CD4-positive, CD25-positive, alpha-beta regulatory T cell (primary cell): Measurements from ENCODE around the gene BORCS6. TPM values are rescaled to one million over a fixed set of nuclear protein-coding genes. Genes with fewer than 3 reads are reported as not detected.

Experiments used
- ATAC-seq, 2 donors: fragments of 150-1000 bp; cut with Tn5 transposase; one replicate each; pipeline ENCODE4 v1.10.0; 2021; ENCODE audit warnings: low read depth in 2 of 2, moderate number of reproducible peaks in 2 of 2, moderate library complexity in 1 of 2
- DNase-seq, 3 donors: peaks; one replicate each; pipeline versions ENCODE4 v3.0.0 to v3.0.0-alpha.2; 2012 to 2022; ENCODE audit warnings: mixed read lengths in 1 of 3
- H3K27ac ChIP-seq: one replicate; pipeline ENCODE4 v1.7.0; 2013; ENCODE audit warnings: mild to moderate bottlenecking, low read length; ENCODE audit not compliant: insufficient read depth, poor library complexity, severe bottlenecking
- H3K27me3 ChIP-seq: one replicate; pipeline ENCODE4 v1.7.0; 2013; ENCODE audit warnings: low read length; ENCODE audit not compliant: control insufficient read depth, insufficient read depth
- H3K36me3 ChIP-seq: one replicate; pipeline ENCODE4 v1.7.0; 2013; ENCODE audit warnings: mild to moderate bottlenecking, low read length, moderate library complexity; ENCODE audit not compliant: control insufficient read depth, insufficient read depth
- H3K4me1 ChIP-seq: 2 replicates; pipeline ENCODE4 v1.7.0; 2013; ENCODE audit warnings: mild to moderate bottlenecking, low read length; ENCODE audit not compliant: insufficient read depth, control insufficient read depth, poor library complexity, severe bottlenecking
- H3K4me3 ChIP-seq: one replicate; pipeline ENCODE4 v1.7.0; 2013; ENCODE audit warnings: low read depth, mild to moderate bottlenecking, low read length, moderate library complexity
- H3K9me3 ChIP-seq, 2 experiments: 1 replicate in 1 of 2; 2 replicates in 1 of 2; pipeline ENCODE4 v1.7.0; 2013; ENCODE audit warnings: low read length in 2 of 2, mild to moderate bottlenecking in 1 of 2, moderate library complexity in 1 of 2; ENCODE audit not compliant: control insufficient read depth in 2 of 2
- H3K27ac Mint-ChIP-seq, 3 donors: one replicate each; pipeline ENCODE4 v1.8.0; 2020 to 2022; ENCODE audit warnings: mild to moderate bottlenecking in 3 of 3, mixed read lengths in 3 of 3, moderate library complexity in 2 of 3
- H3K27me3 Mint-ChIP-seq: one replicate; pipeline ENCODE4 v1.8.0; 2022; ENCODE audit warnings: mild to moderate bottlenecking, mixed read lengths
- H3K36me3 Mint-ChIP-seq: one replicate; pipeline ENCODE4 v1.8.0; 2020; ENCODE audit warnings: mixed read lengths
- H3K4me1 Mint-ChIP-seq, 4 donors: one replicate each; pipeline ENCODE4 v1.8.0; 2020 to 2022; ENCODE audit warnings: mixed read lengths in 4 of 4, mild to moderate bottlenecking in 1 of 4
- H3K4me3 Mint-ChIP-seq, 4 donors: one replicate each; pipeline ENCODE4 v1.8.0; 2020 to 2022; ENCODE audit warnings: mild to moderate bottlenecking in 4 of 4, mixed read lengths in 4 of 4, moderate library complexity in 3 of 4
- H3K9me3 Mint-ChIP-seq, 7 donors: one replicate each; pipeline ENCODE4 v1.8.0; 2020 to 2022; ENCODE audit warnings: mixed read lengths in 7 of 7, mild to moderate bottlenecking in 3 of 7, moderate library complexity in 2 of 7
- polyA plus RNA-seq, 4 donors: library from polyadenylated mRNA; unstranded; fragments of 300-500 nt; fragmentation: Illumina TruSeq; gene quantifications; one replicate each; pipeline ENCODE4 v1.2.3, GENCODE V29; 2021
- total RNA-seq: library from RNA; stranded (reverse); gene quantifications from one replicate; pipeline ENCODE4 v1.2.3, GENCODE V29; 2022

BORCS6 gene
- total and polyA plus RNA-seq, 5 donors from 2014 or later: 10.1 to 29.9 (median 25.0) TPM

- no peak for DNase-seq
- peaks cover 24% of the 10 kb centered on the region for H3K36me3 Mint-ChIP-seq
These were observed 39.5 kb downstream of the BORCS6 start for GRCh38 chr17:8150194-8151119.

GRCh38 chr17:8149419-8150193 lies 40.4 kb downstream of the BORCS6 start:
- Histone ChIP-seq H3K4me1 (peaks cover 48% of the 10 kb centered on the region), H3K27ac (no peak overlapping the region), H3K27me3 (no peaks in the 10 kb centered on the region), H3K4me3 (no peak overlapping the region), H3K9me3 (no peaks in the 10 kb centered on the region), H3K36me3 (peaks cover 58% of the 10 kb centered on the region)
- ATAC-seq (no peak), DNase-seq (no peak)
- H3K27ac Mint-ChIP-seq: peak overlapping the region in 2 of 3 donors; percentile 25 to 41
- H3K27me3 Mint-ChIP-seq: peaks cover 18% of the 10 kb centered on the region
- H3K4me3 Mint-ChIP-seq: peak overlapping the region in 2 of 4 donors; percentile 64 to 80
- peaks cover 24% of the 10 kb centered on the region for H3K36me3 Mint-ChIP-seq
- peaks cover 0 to 3% (median 0%) of the 10 kb centered on the region in 7 donors for H3K9me3 Mint-ChIP-seq
- H3K4me1 Mint-ChIP-seq: peaks cover 4 to 44% (median 24%) of the 10 kb centered on the region in 4 donors

More at GRCh38 chr17:8150194-8151119, 39.5 kb downstream of the BORCS6 start:
- peaks cover 8 to 44% (median 32%) of the 10 kb centered on the region in 4 donors for H3K4me1 Mint-ChIP-seq
- Histone ChIP-seq H3K36me3 (peaks cover 51% of the 10 kb centered on the region), H3K4me3 (peak overlapping the region; percentile 83), H3K9me3 (no peaks in the 10 kb centered on the region), H3K27ac (peak overlapping the region; percentile 100), H3K27me3 (no peaks in the 10 kb centered on the region), H3K4me1 (peaks cover 56% of the 10 kb centered on the region)
- ATAC-seq: no peak
- peaks cover 18% of the 10 kb centered on the region for H3K27me3 Mint-ChIP-seq
- no peak overlapping the region for H3K27ac Mint-ChIP-seq
- peak overlapping the region in 3 of 4 donors; percentile 92 to 97 (median 95) for H3K4me3 Mint-ChIP-seq
- H3K9me3 Mint-ChIP-seq: peaks cover 0 to 3% (median 0%) of the 10 kb centered on the region in 7 donors

GRCh38 chr17:8148560-8148959 lies 41.4 kb downstream of the BORCS6 start:
- H3K27ac Mint-ChIP-seq: peak overlapping the region in 1 of 3 donors; percentile 49
- peak overlapping the region in 3 of 4 donors; percentile 21 to 77 (median 75) for H3K4me3 Mint-ChIP-seq
- H3K4me1 Mint-ChIP-seq: peaks cover 0 to 45% (median 16%) of the 10 kb centered on the region in 4 donors
- H3K27ac ChIP-seq: no peak overlapping the region
- H3K36me3 ChIP-seq: peaks cover 68% of the 10 kb centered on the region
- no peak overlapping the region for H3K4me3 ChIP-seq
- no peak for DNase-seq
- H3K9me3 Mint-ChIP-seq: peaks cover 0 to 3% (median 0%) of the 10 kb centered on the region in 7 donors
- H3K36me3 Mint-ChIP-seq: peaks cover 33% of the 10 kb centered on the region
- H3K27me3 ChIP-seq: no peaks in the 10 kb centered on the region
- H3K27me3 Mint-ChIP-seq: peaks cover 19% of the 10 kb centered on the region
- peaks cover 37% of the 10 kb centered on the region for H3K4me1 ChIP-seq
- no peak for ATAC-seq
- H3K9me3 ChIP-seq: no peaks in the 10 kb centered on the region

- Histone ChIP-seq H3K9me3 (no peaks in the 10 kb centered on the region), H3K27ac (no peak overlapping the region), H3K27me3 (no peaks in the 10 kb centered on the region), H3K4me3 (no peak overlapping the region), H3K36me3 (peaks cover 64% of the 10 kb centered on the region), H3K4me1 (peaks cover 31% of the 10 kb centered on the region)
- Mint-ChIP-seq H3K9me3 (peaks cover 0 to 3% (median 0%) of the 10 kb centered on the region in 7 donors), H3K4me1 (peaks cover 0 to 38% (median 10%) of the 10 kb centered on the region in 4 donors), H3K4me3 (peak overlapping the region in 3 of 4 donors; percentile 28 to 77 (median 38)), H3K27me3 (peaks cover 19% of the 10 kb centered on the region), H3K27ac (peak overlapping the region in 1 of 3 donors; percentile 76), H3K36me3 (peaks cover 34% of the 10 kb centered on the region)
- DNase-seq: peak in 1 of 3 donors; percentile 10
- no peak for ATAC-seq
These were observed 42.1 kb downstream of the BORCS6 start for GRCh38 chr17:8147805-8148404.

- peaks cover 0 to 32% (median 4%) of the 10 kb centered on the region in 4 donors for H3K4me1 Mint-ChIP-seq
- Histone ChIP-seq H3K36me3 (peaks cover 64% of the 10 kb centered on the region), H3K9me3 (no peaks in the 10 kb centered on the region), H3K4me3 (no peak overlapping the region), H3K27me3 (no peaks in the 10 kb centered on the region), H3K27ac (no peak overlapping the region), H3K4me1 (peaks cover 24% of the 10 kb centered on the region)
- H3K27me3 Mint-ChIP-seq: peaks cover 19% of the 10 kb centered on the region
- ATAC-seq: no peak
- peak overlapping the region in 3 of 4 donors; percentile 28 to 85 (median 77) for H3K4me3 Mint-ChIP-seq
- H3K36me3 Mint-ChIP-seq: peaks cover 34% of the 10 kb centered on the region
- peaks cover 0 to 3% (median 0%) of the 10 kb centered on the region in 7 donors for H3K9me3 Mint-ChIP-seq
- peak overlapping the region in 1 of 3 donors; percentile 76 for H3K27ac Mint-ChIP-seq
- DNase-seq: no peak
These were observed 42.7 kb downstream of the BORCS6 start for GRCh38 chr17:8147141-8147804.

DNA sequence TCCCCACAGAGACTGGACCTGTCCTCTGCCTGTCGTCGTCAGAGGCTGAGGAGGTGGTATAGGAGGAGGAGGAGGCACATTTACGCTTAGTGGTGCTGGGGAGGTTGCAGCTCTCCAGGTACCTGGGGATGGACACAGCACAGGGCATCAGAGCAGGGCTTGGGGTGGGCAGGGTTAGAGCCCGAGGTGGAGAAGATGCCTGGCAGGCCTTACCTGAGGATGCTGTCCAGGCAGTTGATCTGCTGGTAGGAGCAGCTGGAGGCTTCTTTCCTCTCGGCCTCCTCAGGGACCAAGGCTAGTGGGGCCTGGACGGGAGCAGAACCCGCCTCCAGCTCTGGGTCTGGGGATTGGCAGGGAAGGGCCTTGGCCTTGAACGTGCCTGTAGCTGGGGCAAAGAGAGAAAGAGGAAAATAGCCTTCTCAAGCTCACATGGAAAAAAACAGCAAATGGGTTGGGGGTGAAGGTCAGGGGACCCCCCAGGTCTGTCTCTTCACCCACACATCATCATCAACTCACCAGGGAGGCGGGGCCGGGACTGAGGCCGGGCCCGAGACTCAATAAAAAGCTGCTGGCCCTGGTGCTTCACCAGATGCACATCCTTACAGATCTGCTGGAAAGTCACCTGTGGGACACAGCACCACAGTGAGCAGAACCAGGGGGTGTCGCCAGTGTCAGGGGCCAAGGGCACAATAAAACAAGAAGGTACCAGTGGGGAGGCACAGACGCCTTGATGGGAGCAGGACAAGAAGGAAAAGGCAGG lies 43.4 kb downstream of the BORCS6 start:
- H3K4me1 ChIP-seq: peaks cover 17% of the 10 kb centered on the region
- DNase-seq (no peak), ATAC-seq (no peak)
- H3K36me3 ChIP-seq: peaks cover 70% of the 10 kb centered on the region
- peaks cover 34% of the 10 kb centered on the region for H3K36me3 Mint-ChIP-seq
- H3K4me3 Mint-ChIP-seq: peak overlapping the region in 3 of 4 donors; percentile 11 to 85 (median 72)
- H3K4me1 Mint-ChIP-seq: peaks cover 0 to 26% (median 2%) of the 10 kb centered on the region in 4 donors
- H3K27ac Mint-ChIP-seq: peak overlapping the region in 2 of 3 donors; percentile 20 to 79
- H3K9me3 ChIP-seq: no peaks in the 10 kb centered on the region
- peaks cover 0 to 3% (median 0%) of the 10 kb centered on the region in 7 donors for H3K9me3 Mint-ChIP-seq
- peaks cover 17% of the 10 kb centered on the region for H3K27me3 Mint-ChIP-seq
- no peak overlapping the region for H3K27ac ChIP-seq
- no peaks in the 10 kb centered on the region for H3K27me3 ChIP-seq
- no peak overlapping the region for H3K4me3 ChIP-seq
